A549 (cell line): ENCODE data around the gene MXRA7. TPM values are rescaled to one million over a fixed set of nuclear protein-coding genes. Genes with fewer than 3 reads are reported as not detected.

Experiments
- ATAC-seq, 2 experiments: fragments of 200-7000 bp in 1 of 2; fragments of >200 bp in 1 of 2; cut with Nextera tagmentation in 1 of 2; cut with Tn5 transposase in 1 of 2; 3 replicates each; pipeline versions ENCODE4 v1.8.0 to v1.9.1; 2018 to 2020; ENCODE audit warnings: mild to moderate bottlenecking in 1 of 2, moderate library complexity in 1 of 2
- CTCF ChIA-PET: fragments of 300-600 bp; sonication (Branson Sonifier 250); formaldehyde crosslinking; extraction: SDS; loops from one replicate; lab custom pipeline; 2021; ENCODE audit warnings: antibody characterized with exemption, inconsistent platforms; lab: Yijun Ruan, JAX
- POLR2A ChIA-PET: fragments of 350-600 bp; formaldehyde crosslinking; extraction: SDS; loops from one replicate; lab custom pipeline; 2021; ENCODE audit warnings: antibody characterized with exemption, inconsistent platforms; lab: Yijun Ruan, JAX
- DNase-seq, 2 experiments: peaks; one replicate each; pipeline versions ENCODE4 v3.0.0 to v3.0.0-alpha.2; 2011 to 2016; ENCODE audit warnings: low read depth in 1 of 2, low spot score in 1 of 2
- FAIRE-seq: peaks from 2 replicates; lab custom pipeline; 2011; peaks lifted over from hg19 to GRCh38; lab: Jason Lieb, UNC
- H3K27ac ChIP-seq, 2 experiments: fragments of >200 bp; sonication (Bioruptor Twin); formaldehyde crosslinking; 3 replicates each; pipeline ENCODE4 v1.5.1; 2016 to 2017
- H3K4me1 ChIP-seq: fragments of >200 bp; sonication (Bioruptor Twin); formaldehyde crosslinking; 3 replicates; pipeline ENCODE4 v1.6.1; 2016
- H3K4me2 ChIP-seq: fragments of >200 bp; sonication (Bioruptor Twin); formaldehyde crosslinking; 3 replicates; pipeline ENCODE4 v1.6.1; 2016
- H3K4me3 ChIP-seq: fragments of >200 bp; sonication (Bioruptor Twin); formaldehyde crosslinking; 3 replicates; pipeline ENCODE4 v1.5.1; 2016
- H3K9me3 ChIP-seq: fragments of >200 bp; sonication (Bioruptor Twin); formaldehyde crosslinking; 3 replicates; pipeline ENCODE4 v1.6.1; 2016
- CHD2 ChIP-seq: fragments of 150-350 bp; IDR thresholded peaks from 2 replicates; pipeline ENCODE4 v1.6.1; 2014; ENCODE audit warnings: low read length; ENCODE audit not compliant: partially characterized antibody
- CHD4 ChIP-seq: fragments of 200-600 bp; sonication (generic); IDR thresholded peaks from 2 replicates; pipeline ENCODE4 v1.6.1; 2016; ENCODE audit warnings: antibody characterized with exemption, mild to moderate bottlenecking, borderline replicate concordance
- EHF ChIP-seq: fragments of 250-450 bp; sonication (Bioruptor Pico); IDR thresholded peaks from 2 replicates; pipeline ENCODE4 v1.5.0; 2020; ENCODE audit warnings: mild to moderate bottlenecking
- EP300 ChIP-seq, 2 experiments: fragments of >200 bp; sonication (Bioruptor Twin); formaldehyde crosslinking; IDR thresholded peaks; 2 replicates in 1 of 2; 3 replicates in 1 of 2; pipeline ENCODE4 v1.6.1; 2016 to 2017
- ESRRA ChIP-seq: fragments of 150-350 bp; IDR thresholded peaks from 2 replicates; pipeline ENCODE4 v1.6.1; 2014; ENCODE audit warnings: mild to moderate bottlenecking, low read length, borderline replicate concordance
- FOSB ChIP-seq: fragments of 250-450 bp; sonication (Bioruptor Pico); IDR thresholded peaks from 2 replicates; pipeline ENCODE4 v1.5.0; 2020; ENCODE audit warnings: mild to moderate bottlenecking, moderate library complexity
- FOXS1 ChIP-seq: fragments of 250-450 bp; sonication (Bioruptor Pico); IDR thresholded peaks from 2 replicates; pipeline ENCODE4 v1.5.0; 2020; ENCODE audit warnings: mild to moderate bottlenecking, moderate library complexity
- GATA3 ChIP-seq: IDR thresholded peaks from 2 replicates; pipeline ENCODE4 v1.6.1; 2012; ENCODE audit warnings: borderline replicate concordance
- HDAC2 ChIP-seq: fragments of 200-600 bp; sonication (generic); IDR thresholded peaks from 2 replicates; pipeline ENCODE4 v1.6.1; 2016
- JUN ChIP-seq, 2 experiments: fragments of >200 bp; sonication (Bioruptor Twin); formaldehyde crosslinking; IDR thresholded peaks; 2 replicates in 1 of 2; 3 replicates in 1 of 2; pipeline ENCODE4 v1.6.1; 2016 to 2017
- MAFK ChIP-seq: fragments of 450-650 bp; IDR thresholded peaks from 2 replicates; pipeline ENCODE4 v1.6.1; 2014; ENCODE audit not compliant: partially characterized antibody
- MAZ ChIP-seq: fragments of 150-350 bp; IDR thresholded peaks from 2 replicates; pipeline ENCODE4 v1.6.1; 2014; ENCODE audit warnings: antibody characterized with exemption, low read depth, low read length, borderline replicate concordance
- NFE2L2 ChIP-seq: fragments of 150-350 bp; conservative IDR thresholded peaks from 2 replicates; pipeline ENCODE4 v1.6.1; 2014; ENCODE audit warnings: low read length
- POLR2AphosphoS2 ChIP-seq: conservative IDR thresholded peaks from 2 replicates; pipeline ENCODE4 v1.6.1; 2012; ENCODE audit warnings: low read length, improper control_type of control experiment, inconsistent platforms
- RAD21 ChIP-seq, 2 experiments: fragments of >200 bp in 1 of 2; sonication (Bioruptor Twin) in 1 of 2; formaldehyde crosslinking in 1 of 2; IDR thresholded peaks in 1 of 2; conservative IDR thresholded peaks in 1 of 2; 2 replicates in 1 of 2; 3 replicates in 1 of 2; pipeline ENCODE4 v1.6.1; 2012 to 2018; ENCODE audit warnings: inconsistent platforms in 1 of 2
- RFX5 ChIP-seq: fragments of 450-650 bp; IDR thresholded peaks from 2 replicates; pipeline ENCODE4 v1.7.1; 2014; ENCODE audit warnings: antibody characterized with exemption, mild to moderate bottlenecking, moderate library complexity
- SMC3 ChIP-seq: fragments of >200 bp; sonication (Bioruptor Twin); formaldehyde crosslinking; IDR thresholded peaks from 3 replicates; pipeline ENCODE4 v1.6.1; 2018; ENCODE audit warnings: inconsistent platforms
- SREBF2 ChIP-seq: fragments of 450-650 bp; IDR thresholded peaks from 2 replicates; pipeline ENCODE4 v1.6.1; 2014; ENCODE audit warnings: mild to moderate bottlenecking, moderate library complexity
- ZC3H11A ChIP-seq: fragments of 450-650 bp; IDR thresholded peaks from 2 replicates; pipeline ENCODE4 v1.6.1; 2014; ENCODE audit warnings: antibody characterized with exemption, mild to moderate bottlenecking
- ZFP36 ChIP-seq: fragments of 450-650 bp; IDR thresholded peaks from 2 replicates; pipeline ENCODE4 v1.6.1; 2014; ENCODE audit warnings: borderline replicate concordance; ENCODE audit not compliant: partially characterized antibody
- ZSCAN20 ChIP-seq: fragments of 250-450 bp; sonication (Bioruptor Pico); IDR thresholded peaks from 2 replicates; pipeline ENCODE4 v1.8.0; 2022; ENCODE audit warnings: mild to moderate bottlenecking, moderate library complexity
- WGBS: methylation state at CpG from one replicate; pipeline ENCODE4 v1.1.6; 2017; ENCODE audit errors: missing lambda C conversion rate; 5-methylcytosine and 5-hydroxymethylcytosine counted together
- polyA plus RNA-seq, 4 experiments: library from polyadenylated mRNA; depleted of rRNA in 3 of 4; stranded (reverse); fragments of >200 nt; fragmentation: RNase III in 1 of 4; extraction: RNeasy Plus Mini Kit Qiagen cat#74134 plus additional on column Dnase treatment in 1 of 4; gene quantifications; 2 replicates in 3 of 4; 3 replicates in 1 of 4; pipeline ENCODE4 v1.2.3, GENCODE V29; 2011 to 2017
- TF ChIP-seq, protein P1 (sequence below): fragments of >200 bp; sonication (Bioruptor Twin); formaldehyde crosslinking; IDR thresholded peaks from 3 replicates; pipeline ENCODE4 v1.5.1; 2016
- TF ChIP-seq, protein P2 (sequence below): fragments of 250-450 bp; sonication (Bioruptor Pico); IDR thresholded peaks from 2 replicates; pipeline ENCODE4 v1.5.0; 2020; ENCODE audit warnings: low read depth, mild to moderate bottlenecking, moderate library complexity
- TF ChIP-seq, protein P3 (sequence below): IDR thresholded peaks from 2 replicates; pipeline ENCODE4 v1.6.1; 2012
- TF ChIP-seq, protein P4 (sequence below): fragments of >200 bp; sonication (Bioruptor Twin); formaldehyde crosslinking; IDR thresholded peaks from 3 replicates; pipeline ENCODE4 v1.6.1; 2016

The MXRA7 gene
- polyA plus RNA-seq, 2 of the 4 experiments (the other 2 are of a cell fraction), result 47.8 to 57.2 TPM

DNA sequence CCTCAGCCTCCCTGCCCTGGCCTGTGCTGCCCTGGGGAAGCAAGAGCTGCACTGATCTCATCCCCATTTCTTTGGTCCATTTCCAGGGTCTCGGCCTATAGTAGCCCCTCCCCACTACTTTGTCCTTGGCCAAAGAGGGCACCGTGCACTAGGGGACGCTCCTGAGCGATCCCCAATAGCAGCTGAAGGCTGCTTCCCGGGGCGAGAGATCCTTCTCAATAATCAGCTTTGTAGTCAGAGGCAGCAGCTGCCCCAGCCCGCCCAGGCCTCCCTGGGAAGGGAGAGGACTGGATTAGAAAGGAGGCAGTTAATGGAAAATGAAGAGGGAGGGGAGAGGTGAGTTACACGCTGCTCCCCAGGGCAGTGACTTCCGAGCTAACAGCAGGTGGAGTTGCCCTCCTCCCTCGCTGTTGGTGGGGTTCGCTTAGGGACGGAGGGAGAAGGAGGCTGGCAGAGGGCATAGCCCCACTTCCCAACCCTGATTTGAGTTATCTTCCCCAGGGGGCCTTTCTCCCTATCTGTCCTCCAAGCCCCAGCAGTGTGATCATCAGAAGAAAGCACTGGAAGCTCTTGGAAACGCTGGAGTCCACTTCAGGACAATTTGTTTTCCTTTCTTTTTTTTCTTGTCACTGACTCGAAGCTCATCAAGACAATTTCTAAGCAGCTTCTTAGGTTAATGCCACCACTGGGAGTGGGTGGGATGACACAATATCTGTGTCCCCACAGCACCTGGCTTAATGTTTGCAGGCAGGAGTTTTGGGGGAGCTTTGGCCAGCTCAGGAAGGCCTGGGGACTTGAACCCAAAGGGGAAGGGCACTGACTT, 2.6 kb downstream of the MXRA7 start:
- 84% methylated on average over 14 of the region's 14 CpGs for whole genome bisulfite sequencing
- Histone ChIP-seq H3K27ac (0 out of 6 replicates have a peak overlapping the region, but pooled peaks of 1 of the 2 experiments have one; percentile 29), H3K4me1 (peaks cover 22% of the 10 kb centered on the region), H3K9me3 (no peaks in the 10 kb centered on the region), H3K4me2 (no peak overlapping the region)
- ChIA-PET POLR2A (no interaction called here), CTCF (interaction anchor here (0.9 to 26.0 kb wide), 10 partner anchors 11 to 250 kb away, joined by 3 to 456 read pairs (median 4); partner anchors contain the start of genes JMJD6 and METTL23)
- FAIRE-seq (no peak), ATAC-seq (no peak), DNase-seq (no peak)
- TF ChIP-seq, protein P1, sequence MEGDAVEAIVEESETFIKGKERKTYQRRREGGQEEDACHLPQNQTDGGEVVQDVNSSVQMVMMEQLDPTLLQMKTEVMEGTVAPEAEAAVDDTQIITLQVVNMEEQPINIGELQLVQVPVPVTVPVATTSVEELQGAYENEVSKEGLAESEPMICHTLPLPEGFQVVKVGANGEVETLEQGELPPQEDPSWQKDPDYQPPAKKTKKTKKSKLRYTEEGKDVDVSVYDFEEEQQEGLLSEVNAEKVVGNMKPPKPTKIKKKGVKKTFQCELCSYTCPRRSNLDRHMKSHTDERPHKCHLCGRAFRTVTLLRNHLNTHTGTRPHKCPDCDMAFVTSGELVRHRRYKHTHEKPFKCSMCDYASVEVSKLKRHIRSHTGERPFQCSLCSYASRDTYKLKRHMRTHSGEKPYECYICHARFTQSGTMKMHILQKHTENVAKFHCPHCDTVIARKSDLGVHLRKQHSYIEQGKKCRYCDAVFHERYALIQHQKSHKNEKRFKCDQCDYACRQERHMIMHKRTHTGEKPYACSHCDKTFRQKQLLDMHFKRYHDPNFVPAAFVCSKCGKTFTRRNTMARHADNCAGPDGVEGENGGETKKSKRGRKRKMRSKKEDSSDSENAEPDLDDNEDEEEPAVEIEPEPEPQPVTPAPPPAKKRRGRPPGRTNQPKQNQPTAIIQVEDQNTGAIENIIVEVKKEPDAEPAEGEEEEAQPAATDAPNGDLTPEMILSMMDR, result peak; percentile 13; the same call in 1 of the 3 replicates
- no peak for TF ChIP-seq ZC3H11A
- TF ChIP-seq, all 56 proteins: peak for 1
- H3K4me3 ChIP-seq, result no peak overlapping the region

DNA sequence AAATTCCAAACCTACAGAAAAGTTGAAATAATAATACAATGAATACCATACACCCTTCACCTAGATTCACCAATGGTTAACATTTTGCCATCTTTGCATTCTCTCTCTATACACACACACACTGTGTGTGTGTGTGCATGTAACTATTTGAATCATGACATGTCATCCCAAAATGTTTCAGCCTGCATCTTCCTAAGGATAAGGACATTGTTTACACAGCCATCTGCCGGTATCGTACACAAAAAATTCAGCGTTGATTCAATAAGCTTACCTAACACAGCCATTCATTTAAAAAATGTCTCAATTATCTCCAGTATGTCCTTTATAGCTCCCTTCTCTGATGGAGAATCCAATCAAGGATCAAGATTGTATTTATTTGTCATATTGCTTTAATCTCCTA, 3.9 kb downstream of the MXRA7 start:
- ChIA-PET CTCF (interaction anchor here (26.0 kb wide), 1 partner anchor 17 kb away, joined by 456 read pairs; no protein-coding TSS in a partner anchor), POLR2A (no interaction called here)
- WGBS, result 90% methylated on average over 3 of the region's 3 CpGs
- peaks cover 21% of the 10 kb centered on the region for H3K4me1 ChIP-seq
- H3K9me3 ChIP-seq, result no peaks in the 10 kb centered on the region
- ATAC-seq (no peak), FAIRE-seq (no peak), DNase-seq (no peak)
- no peak overlapping the region for H3K27ac ChIP-seq
- TF ChIP-seq, protein P2, sequence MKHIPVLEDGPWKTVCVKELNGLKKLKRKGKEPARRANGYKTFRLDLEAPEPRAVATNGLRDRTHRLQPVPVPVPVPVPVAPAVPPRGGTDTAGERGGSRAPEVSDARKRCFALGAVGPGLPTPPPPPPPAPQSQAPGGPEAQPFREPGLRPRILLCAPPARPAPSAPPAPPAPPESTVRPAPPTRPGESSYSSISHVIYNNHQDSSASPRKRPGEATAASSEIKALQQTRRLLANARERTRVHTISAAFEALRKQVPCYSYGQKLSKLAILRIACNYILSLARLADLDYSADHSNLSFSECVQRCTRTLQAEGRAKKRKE (CRISPR knock-in tag), result no peak
- TF ChIP-seq JUN (IDR thresholded peaks at IDR 0.05), result no peak
- TF ChIP-seq GATA3, result no peak
- no peak for TF ChIP-seq MAFK
- TF ChIP-seq, protein P3, sequence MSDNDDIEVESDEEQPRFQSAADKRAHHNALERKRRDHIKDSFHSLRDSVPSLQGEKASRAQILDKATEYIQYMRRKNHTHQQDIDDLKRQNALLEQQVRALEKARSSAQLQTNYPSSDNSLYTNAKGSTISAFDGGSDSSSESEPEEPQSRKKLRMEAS, result no peak
- TF ChIP-seq HDAC2, result no peak
- no peak for TF ChIP-seq RAD21 (conservative IDR thresholded peaks at IDR 0.05 in 1 of 2, IDR thresholded peaks at IDR 0.05 in 1 of 2)
- TF ChIP-seq ZFP36, result no peak
- no peak for TF ChIP-seq ESRRA
- no peak for TF ChIP-seq POLR2AphosphoS2
- no peak for TF ChIP-seq CHD4
- TF ChIP-seq EHF, result no peak
- TF ChIP-seq ZSCAN20 (CRISPR knock-in tag), result no peak
- no peak for TF ChIP-seq MAZ
- no peak for TF ChIP-seq SMC3
- TF ChIP-seq, protein P4, sequence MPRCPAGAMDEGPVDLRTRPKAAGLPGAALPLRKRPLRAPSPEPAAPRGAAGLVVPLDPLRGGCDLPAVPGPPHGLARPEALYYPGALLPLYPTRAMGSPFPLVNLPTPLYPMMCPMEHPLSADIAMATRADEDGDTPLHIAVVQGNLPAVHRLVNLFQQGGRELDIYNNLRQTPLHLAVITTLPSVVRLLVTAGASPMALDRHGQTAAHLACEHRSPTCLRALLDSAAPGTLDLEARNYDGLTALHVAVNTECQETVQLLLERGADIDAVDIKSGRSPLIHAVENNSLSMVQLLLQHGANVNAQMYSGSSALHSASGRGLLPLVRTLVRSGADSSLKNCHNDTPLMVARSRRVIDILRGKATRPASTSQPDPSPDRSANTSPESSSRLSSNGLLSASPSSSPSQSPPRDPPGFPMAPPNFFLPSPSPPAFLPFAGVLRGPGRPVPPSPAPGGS, result no peak
- H3K4me3 ChIP-seq, result no peak overlapping the region
- no peak overlapping the region for H3K4me2 ChIP-seq

DNA sequence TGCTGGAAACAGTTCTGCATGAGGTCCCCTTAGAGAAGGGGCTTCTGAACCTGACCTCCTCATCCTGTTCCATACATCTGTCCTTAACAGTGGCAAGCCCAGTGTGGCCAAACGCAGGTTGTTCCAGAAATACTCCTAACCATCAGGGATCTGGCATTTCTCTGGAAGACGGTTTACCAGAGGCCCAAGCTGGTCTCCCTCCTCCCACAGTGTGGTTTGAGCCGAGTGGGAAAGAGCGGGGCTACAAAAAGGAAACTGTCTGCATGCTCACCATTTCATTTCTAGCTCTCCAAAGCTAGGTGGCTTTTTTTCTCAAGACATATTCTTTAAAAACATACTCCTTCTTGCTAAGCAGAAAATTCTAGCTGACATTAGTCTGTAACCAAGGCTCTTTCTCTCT, 6.0 kb downstream of the MXRA7 start:
- 76% methylated on average over 4 of the region's 4 CpGs for WGBS
- Histone ChIP-seq H3K4me2 (no peak overlapping the region), H3K4me1 (peaks cover 9% of the 10 kb centered on the region), H3K9me3 (no peaks in the 10 kb centered on the region), H3K27ac (no peak overlapping the region), H3K4me3 (no peak overlapping the region)
- no peak for DNase-seq
- ChIA-PET POLR2A (no interaction called here), CTCF (interaction anchor here (0.5 to 26.0 kb wide), 5 partner anchors 9 to 240 kb away, joined by 3 to 456 read pairs (median 8); no protein-coding TSS in a partner anchor)
- no peak for FAIRE-seq
- ATAC-seq, result no peak
- TF ChIP-seq FOSB (CRISPR knock-in tag), result no peak
- no peak for TF ChIP-seq SREBF2
- no peak for TF ChIP-seq ZC3H11A
- TF ChIP-seq NFE2L2, result no peak
- no peak for TF ChIP-seq CHD4
- no peak for TF ChIP-seq EP300 (IDR thresholded peaks at IDR 0.05)
- TF ChIP-seq FOXS1 (CRISPR knock-in tag), result no peak
- TF ChIP-seq, protein P4, result no peak
- TF ChIP-seq CHD2, result no peak
- TF ChIP-seq RFX5, result no peak
